ENCODE data around the gene P3H1. TPM values are rescaled to one million over a fixed set of nuclear protein-coding genes. Genes with fewer than 3 reads are reported as not detected.

P3H1 gene
- total RNA-seq, 1 donor from 2014 or later, result 44.4 TPM

DNA sequence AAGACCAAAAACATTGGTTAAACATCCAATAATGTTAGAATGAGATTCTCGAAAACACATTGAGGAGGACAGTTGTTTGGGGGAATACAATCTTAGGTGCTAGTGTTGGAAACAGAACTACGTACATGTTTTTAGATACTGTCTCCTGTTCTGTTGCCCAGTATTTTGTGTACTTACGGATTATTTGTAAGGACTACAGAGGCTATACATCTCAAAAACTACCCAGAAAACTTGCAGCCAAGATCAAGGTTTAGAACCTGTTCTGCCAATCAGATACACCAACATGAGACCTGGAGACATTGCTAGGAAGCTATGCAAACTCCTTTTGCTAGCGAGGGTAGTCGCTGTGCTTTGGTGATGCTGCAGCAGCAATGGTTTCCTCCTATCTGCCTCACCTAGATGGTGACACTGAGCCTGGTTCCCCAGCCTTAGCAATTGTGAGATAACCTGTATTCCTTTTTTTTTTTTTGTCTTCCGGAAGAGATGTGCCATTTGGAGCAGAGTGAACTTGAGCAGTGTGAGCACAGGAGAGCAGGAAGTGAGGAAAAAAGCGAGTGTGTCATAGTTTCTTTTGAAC, 62.9 kb downstream of the P3H1 start:
- H3K4me3 ChIP-seq (ENCODE audit: low read depth, low read length), result no peak overlapping the region
- DNase-seq (ENCODE audit: low read depth), result no peak
- TF ChIP-seq, protein P1, sequence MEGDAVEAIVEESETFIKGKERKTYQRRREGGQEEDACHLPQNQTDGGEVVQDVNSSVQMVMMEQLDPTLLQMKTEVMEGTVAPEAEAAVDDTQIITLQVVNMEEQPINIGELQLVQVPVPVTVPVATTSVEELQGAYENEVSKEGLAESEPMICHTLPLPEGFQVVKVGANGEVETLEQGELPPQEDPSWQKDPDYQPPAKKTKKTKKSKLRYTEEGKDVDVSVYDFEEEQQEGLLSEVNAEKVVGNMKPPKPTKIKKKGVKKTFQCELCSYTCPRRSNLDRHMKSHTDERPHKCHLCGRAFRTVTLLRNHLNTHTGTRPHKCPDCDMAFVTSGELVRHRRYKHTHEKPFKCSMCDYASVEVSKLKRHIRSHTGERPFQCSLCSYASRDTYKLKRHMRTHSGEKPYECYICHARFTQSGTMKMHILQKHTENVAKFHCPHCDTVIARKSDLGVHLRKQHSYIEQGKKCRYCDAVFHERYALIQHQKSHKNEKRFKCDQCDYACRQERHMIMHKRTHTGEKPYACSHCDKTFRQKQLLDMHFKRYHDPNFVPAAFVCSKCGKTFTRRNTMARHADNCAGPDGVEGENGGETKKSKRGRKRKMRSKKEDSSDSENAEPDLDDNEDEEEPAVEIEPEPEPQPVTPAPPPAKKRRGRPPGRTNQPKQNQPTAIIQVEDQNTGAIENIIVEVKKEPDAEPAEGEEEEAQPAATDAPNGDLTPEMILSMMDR (conservative IDR thresholded peaks at IDR 0.05; ENCODE audit: low read depth, low read length), result no peak

DNA sequence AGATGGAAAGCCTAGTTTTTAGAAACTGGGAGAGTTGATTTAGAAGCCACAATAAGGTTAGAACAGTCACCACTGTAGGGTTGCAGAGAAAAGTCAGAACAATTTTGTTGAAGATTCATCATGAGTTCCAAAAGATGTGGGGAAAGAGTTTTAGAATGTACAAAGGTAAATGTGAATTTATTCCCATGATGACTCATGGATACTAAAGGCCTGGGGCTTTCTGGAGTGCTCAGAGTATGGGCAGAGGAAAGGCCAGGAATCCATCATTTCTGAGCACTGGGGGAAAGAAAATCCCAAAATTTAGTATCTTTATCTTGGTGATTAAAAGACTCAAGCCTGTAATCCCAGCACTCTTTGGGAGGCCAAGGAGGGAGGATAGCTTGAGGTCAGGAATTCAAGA, 66.8 kb downstream of the P3H1 start:
- TF ChIP-seq, protein P1 (conservative IDR thresholded peaks at IDR 0.05; ENCODE audit: low read depth, low read length), result no peak
- DNase-seq (ENCODE audit: low read depth), result no peak
- no peak overlapping the region for H3K4me3 ChIP-seq (ENCODE audit: low read depth, low read length)

DNA sequence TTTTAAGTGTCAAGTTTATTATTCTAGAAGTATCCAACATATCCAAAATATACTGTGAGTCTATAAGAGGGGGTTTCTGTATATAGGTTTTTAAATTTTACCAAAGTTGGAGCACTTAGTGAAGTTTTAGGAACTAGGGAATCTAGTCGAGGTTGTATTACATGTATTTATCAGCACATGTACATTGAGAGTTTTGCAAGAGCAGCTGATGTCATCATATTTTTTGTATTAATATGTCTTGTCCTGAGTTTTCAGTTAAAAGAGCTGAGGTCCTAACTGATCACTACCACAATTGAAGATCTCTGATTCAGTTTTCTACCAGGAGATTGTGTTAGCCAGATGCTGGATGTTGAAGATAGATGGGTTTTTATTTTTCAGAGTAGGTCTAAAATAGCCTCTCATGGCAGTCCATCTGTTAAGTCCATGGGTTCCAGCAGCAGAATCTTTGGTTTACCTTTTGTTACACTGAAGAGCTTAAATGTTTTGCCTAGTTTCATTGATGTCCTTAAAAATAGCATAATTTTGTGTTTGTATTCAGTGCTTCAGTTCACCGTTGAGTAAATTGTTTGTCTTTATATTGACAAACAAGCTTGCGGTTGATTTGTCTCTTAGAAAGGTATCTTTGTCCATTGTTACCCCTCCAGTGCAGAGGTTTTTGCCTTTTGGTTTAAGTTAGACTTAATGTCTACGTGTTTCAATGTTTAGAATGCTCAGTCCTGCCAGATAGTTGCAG, 68.6 kb downstream of the P3H1 start:
- no peak for DNase-seq (ENCODE audit: low read depth)
- no peak overlapping the region for H3K4me3 ChIP-seq (ENCODE audit: low read depth, low read length)
- TF ChIP-seq, protein P1 (conservative IDR thresholded peaks at IDR 0.05; ENCODE audit: low read depth, low read length), result no peak

Other genes starting within 250 kb of the P3H1 start
- gene PPIH, start 108.6 kb downstream of the P3H1 start, total RNA-seq, result 59.8 and 76.7 TPM in 2 replicates
- 790 and 1,074 TPM in 2 replicates for gene YBX1, start 84.6 kb downstream of the P3H1 start, total RNA-seq
- 0.29 and 1.2 TPM in 2 replicates for gene CLDN19, start 26.8 kb downstream of the P3H1 start, total RNA-seq
- 6.1 and 7.8 TPM in 2 replicates for gene C1orf50, start 221 bp upstream of the P3H1 start, total RNA-seq
- gene TMEM269, start 18.0 kb upstream of the P3H1 start, total RNA-seq, result not detected in 2 replicates
- gene ERMAP, start 50.1 kb upstream of the P3H1 start, total RNA-seq, result 3.6 and 8.4 TPM in 2 replicates
- gene SVBP, start 50.4 kb upstream of the P3H1 start, total RNA-seq, result 38.3 and 47.5 TPM in 2 replicates
- gene ZNF691, start 79.6 kb upstream of the P3H1 start, total RNA-seq, result 3.7 and 9.0 TPM in 2 replicates
- gene SLC2A1, start 191.8 kb upstream of the P3H1 start, total RNA-seq, result 374 and 598 TPM in 2 replicates

All from epithelial cell of proximal tubule (primary cell).